Neural cell (in vitro differentiated cells): Measurements from ENCODE around the gene ADORA1.

ENCODE experiments used
- EP300 ChIP-seq: fragments of 450-650 bp; conservative IDR thresholded peaks from 2 replicates; pipeline ENCODE4 v1.6.1; 2014; ENCODE audit warnings: antibody characterized with exemption, mild to moderate bottlenecking, moderate library complexity; ENCODE audit not compliant: poor library complexity, severe bottlenecking
- EZH2 ChIP-seq: fragments of 200-600, 300-800 bp; shearing (Covaris generic), sonication (generic); IDR thresholded peaks from 2 replicates; pipeline ENCODE4 v1.6.1; 2014; ENCODE audit warnings: antibody characterized with exemption, low read length, borderline replicate concordance, mild to moderate bottlenecking; ENCODE audit not compliant: insufficient read depth, poor library complexity, severe bottlenecking
- MXI1 ChIP-seq: fragments of 450-650 bp; conservative IDR thresholded peaks from 2 replicates; pipeline ENCODE4 v1.6.1; 2014; ENCODE audit warnings: antibody characterized with exemption, mild to moderate bottlenecking; ENCODE audit not compliant: poor library complexity, severe bottlenecking
- POLR2AphosphoS5 ChIP-seq: IDR thresholded peaks from 2 replicates; pipeline ENCODE4 v1.6.1; 2012
- RAD21 ChIP-seq: fragments of 450-650 bp; conservative IDR thresholded peaks from 2 replicates; pipeline ENCODE4 v1.6.1; 2014; ENCODE audit warnings: antibody characterized with exemption, mild to moderate bottlenecking, moderate library complexity
- SMC3 ChIP-seq: fragments of 450-650 bp; conservative IDR thresholded peaks from 2 replicates; pipeline ENCODE4 v1.6.1; 2014; ENCODE audit warnings: antibody characterized with exemption, mild to moderate bottlenecking, moderate library complexity; ENCODE audit not compliant: poor library complexity
- TF ChIP-seq, protein P1 (sequence below): fragments of 450-650 bp; IDR thresholded peaks from 2 replicates; pipeline ENCODE4 v1.5.1; 2014; ENCODE audit warnings: antibody characterized with exemption, mild to moderate bottlenecking, moderate library complexity; ENCODE audit not compliant: poor library complexity, severe bottlenecking
- TF ChIP-seq, protein P2 (sequence below): IDR thresholded peaks from 2 replicates; pipeline ENCODE4 v1.6.1; 2012; ENCODE audit warnings: borderline replicate concordance

DNA sequence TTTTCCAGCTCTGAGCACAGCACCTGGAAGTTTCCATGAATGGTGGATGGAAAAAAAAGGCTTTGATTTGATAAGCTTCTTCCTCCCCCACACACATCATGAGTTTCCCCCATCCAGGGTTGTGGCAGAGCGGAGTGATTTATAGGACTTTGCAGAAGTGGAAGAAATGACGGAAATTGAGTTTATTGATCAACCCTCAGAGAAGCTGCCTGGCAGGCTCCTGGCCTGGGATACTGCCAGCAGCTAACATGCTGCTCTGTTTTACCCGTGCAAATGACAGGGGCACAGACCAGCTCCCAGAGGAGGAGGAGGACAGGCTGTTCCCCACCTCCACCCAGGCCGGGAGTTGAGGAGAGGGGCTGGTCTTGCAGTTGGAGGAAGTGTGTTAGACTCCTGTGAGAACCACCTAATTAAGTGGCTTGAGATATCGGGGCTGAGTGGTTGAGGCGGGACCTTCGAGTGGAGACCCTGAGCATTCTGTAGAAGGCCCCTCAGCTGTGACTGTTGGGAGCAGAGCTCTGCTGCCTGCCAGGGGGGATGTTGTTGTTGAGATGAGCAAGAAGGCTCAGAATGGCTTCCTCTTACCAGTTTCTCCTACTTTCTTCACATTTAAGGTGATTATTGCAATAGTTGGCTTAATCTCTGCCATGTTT, 21.8 kb downstream of the ADORA1 start:
- TF ChIP-seq, protein P1, sequence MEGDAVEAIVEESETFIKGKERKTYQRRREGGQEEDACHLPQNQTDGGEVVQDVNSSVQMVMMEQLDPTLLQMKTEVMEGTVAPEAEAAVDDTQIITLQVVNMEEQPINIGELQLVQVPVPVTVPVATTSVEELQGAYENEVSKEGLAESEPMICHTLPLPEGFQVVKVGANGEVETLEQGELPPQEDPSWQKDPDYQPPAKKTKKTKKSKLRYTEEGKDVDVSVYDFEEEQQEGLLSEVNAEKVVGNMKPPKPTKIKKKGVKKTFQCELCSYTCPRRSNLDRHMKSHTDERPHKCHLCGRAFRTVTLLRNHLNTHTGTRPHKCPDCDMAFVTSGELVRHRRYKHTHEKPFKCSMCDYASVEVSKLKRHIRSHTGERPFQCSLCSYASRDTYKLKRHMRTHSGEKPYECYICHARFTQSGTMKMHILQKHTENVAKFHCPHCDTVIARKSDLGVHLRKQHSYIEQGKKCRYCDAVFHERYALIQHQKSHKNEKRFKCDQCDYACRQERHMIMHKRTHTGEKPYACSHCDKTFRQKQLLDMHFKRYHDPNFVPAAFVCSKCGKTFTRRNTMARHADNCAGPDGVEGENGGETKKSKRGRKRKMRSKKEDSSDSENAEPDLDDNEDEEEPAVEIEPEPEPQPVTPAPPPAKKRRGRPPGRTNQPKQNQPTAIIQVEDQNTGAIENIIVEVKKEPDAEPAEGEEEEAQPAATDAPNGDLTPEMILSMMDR: no peak
- TF ChIP-seq EZH2 (no peak), POLR2AphosphoS5 (no peak), MXI1 (no peak), SMC3 (no peak), EP300 (no peak), RAD21 (no peak)
- TF ChIP-seq, protein P2, sequence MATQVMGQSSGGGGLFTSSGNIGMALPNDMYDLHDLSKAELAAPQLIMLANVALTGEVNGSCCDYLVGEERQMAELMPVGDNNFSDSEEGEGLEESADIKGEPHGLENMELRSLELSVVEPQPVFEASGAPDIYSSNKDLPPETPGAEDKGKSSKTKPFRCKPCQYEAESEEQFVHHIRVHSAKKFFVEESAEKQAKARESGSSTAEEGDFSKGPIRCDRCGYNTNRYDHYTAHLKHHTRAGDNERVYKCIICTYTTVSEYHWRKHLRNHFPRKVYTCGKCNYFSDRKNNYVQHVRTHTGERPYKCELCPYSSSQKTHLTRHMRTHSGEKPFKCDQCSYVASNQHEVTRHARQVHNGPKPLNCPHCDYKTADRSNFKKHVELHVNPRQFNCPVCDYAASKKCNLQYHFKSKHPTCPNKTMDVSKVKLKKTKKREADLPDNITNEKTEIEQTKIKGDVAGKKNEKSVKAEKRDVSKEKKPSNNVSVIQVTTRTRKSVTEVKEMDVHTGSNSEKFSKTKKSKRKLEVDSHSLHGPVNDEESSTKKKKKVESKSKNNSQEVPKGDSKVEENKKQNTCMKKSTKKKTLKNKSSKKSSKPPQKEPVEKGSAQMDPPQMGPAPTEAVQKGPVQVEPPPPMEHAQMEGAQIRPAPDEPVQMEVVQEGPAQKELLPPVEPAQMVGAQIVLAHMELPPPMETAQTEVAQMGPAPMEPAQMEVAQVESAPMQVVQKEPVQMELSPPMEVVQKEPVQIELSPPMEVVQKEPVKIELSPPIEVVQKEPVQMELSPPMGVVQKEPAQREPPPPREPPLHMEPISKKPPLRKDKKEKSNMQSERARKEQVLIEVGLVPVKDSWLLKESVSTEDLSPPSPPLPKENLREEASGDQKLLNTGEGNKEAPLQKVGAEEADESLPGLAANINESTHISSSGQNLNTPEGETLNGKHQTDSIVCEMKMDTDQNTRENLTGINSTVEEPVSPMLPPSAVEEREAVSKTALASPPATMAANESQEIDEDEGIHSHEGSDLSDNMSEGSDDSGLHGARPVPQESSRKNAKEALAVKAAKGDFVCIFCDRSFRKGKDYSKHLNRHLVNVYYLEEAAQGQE: no peak
